Pancreas (tissue), 10 donors: Measurements from ENCODE around the gene NSG1. TPM values are rescaled to one million over a fixed set of nuclear protein-coding genes. Genes with fewer than 3 reads are reported as not detected.

ENCODE experiments used
- ATAC-seq, 4 donors: fragments of 200-7000 bp; cut with Tn5 transposase; one replicate each; pipeline versions ENCODE4 v1.8.0 to v1.9.1; 2020; ENCODE audit warnings: mild to moderate bottlenecking in 4 of 4, moderate library complexity in 4 of 4
- DNase-seq, 6 donors: peaks; one replicate each; pipeline ENCODE4 v3.0.0-alpha.2; 2020
- FAIRE-seq: peaks from 2 replicates; lab custom pipeline; 2012; peaks lifted over from hg19 to GRCh38; lab: Jason Lieb, UNC
- H3K27ac ChIP-seq, 4 donors: fragments of 200-600 bp; sonication (generic); 1 replicate in 3 of 4; 2 replicates in 1 of 4; pipeline versions ENCODE4 v1.5.0 to v1.8.0; 2020
- H3K27me3 ChIP-seq, 4 donors: fragments of 200-600 bp; one replicate each; pipeline ENCODE4 v1.8.0; 2021
- H3K36me3 ChIP-seq, 3 donors: fragments of 200-600 bp; sonication (generic) in 1 of 3; one replicate each; pipeline versions ENCODE4 v1.5.0 to v1.8.0; 2020 to 2021
- H3K4me1 ChIP-seq, 3 donors: fragments of 200-600 bp; one replicate each; pipeline ENCODE4 v1.8.0; 2021
- H3K4me3 ChIP-seq, 4 donors: fragments of 200-600 bp; sonication (generic) in 2 of 4; one replicate each; pipeline versions ENCODE4 v1.5.0 to v1.8.0; 2020 to 2021
- H3K9me3 ChIP-seq, 4 donors: fragments of 200-600 bp; one replicate each; pipeline ENCODE4 v1.8.0; 2021
- CTCF ChIP-seq, 4 donors: fragments of 200-600 bp; sonication (generic) in 3 of 4; IDR thresholded peaks; one replicate each; pipeline versions ENCODE4 v1.5.0 to v1.8.0; 2021; ENCODE audit warnings: antibody characterized with exemption in 4 of 4
- WGBS, 2 donors: extraction: QIAGEN DNeasy Blood & Tissue Kit; methylation state at CpG; one replicate each; pipeline ENCODE4 v1.1.7; 2013; 5-methylcytosine and 5-hydroxymethylcytosine counted together
- intact Hi-C, 3 donors: fragments of 100-400 bp; cut with DNase I; formaldehyde crosslinking; loops; one replicate each; pipeline versions ENCODE4 v1.11.1 to v1.14.2; 2022
- polyA plus RNA-seq, 2 donors: library from polyadenylated mRNA; stranded (reverse); fragments of 200-250 nt; gene quantifications; one replicate each; pipeline ENCODE4 v1.2.3, GENCODE V29; 2013
- total RNA-seq, 6 donors: library from RNA; stranded (reverse); fragmentation: NEBNext Ultra II Directional in 4 of 6; extraction: Animal tissue kit (Norgen Biotek cat#: 25700) in 4 of 6; gene quantifications; one replicate each; pipeline versions ENCODE4 v1.2.1 to v1.2.4, GENCODE V29; 2021 to 2023
- donor health status: healthy with polysubstance abuse.
- donor health status: DM: no; HTN: no; CAD: no; lungs with moderate emphysema.
- donor health status: DM: no; HTN: no; CAD: no.
- donor health status: control.
- donor health status: control.
- donor health status: Bipolar disorder and iron deficiency.
- donor health status: DM: yes; HTN: yes; CAD: no.
- donor health status: DM: no; HTN: no; CAD: no.
- donor health status: DM: no; HTN: no; CAD: no.
- donor health status: DM: yes; HTN: yes; CAD: no.

Gene NSG1
- total and polyA plus RNA-seq, 8 donors = 0.28 to 10.1 (median 1.1) TPM

- FAIRE-seq (no peak), ATAC-seq (peak in 2 of 4 donors; percentile 38 to 42), DNase-seq (no peak)
- Histone ChIP-seq H3K27ac (peak overlapping the region in 1 of 4 donors; percentile 28), H3K9me3 (no peaks in the 10 kb centered on the region), H3K4me3 (no peak overlapping the region), H3K4me1 (no peaks in the 10 kb centered on the region), H3K27me3 (no peaks in the 10 kb centered on the region), H3K36me3 (peaks cover 6 to 50% (median 27%) of the 10 kb centered on the region in 3 donors)
- 78 to 86% methylated on average over 9 of the region's 9 CpGs for WGBS, 2 donors
- intact Hi-C loops = no loop called here
- TF ChIP-seq CTCF (IDR thresholded peaks at IDR 0.05) = no peak
Measured at GRCh38 chr4:4423706-4424498, 37.0 kb downstream of the NSG1 start.

- Histone ChIP-seq H3K36me3 (peaks cover 6 to 43% (median 23%) of the 10 kb centered on the region in 3 donors), H3K27ac (no peak overlapping the region), H3K27me3 (no peaks in the 10 kb centered on the region), H3K9me3 (no peaks in the 10 kb centered on the region), H3K4me1 (no peaks in the 10 kb centered on the region), H3K4me3 (no peak overlapping the region)
- no peak for DNase-seq
- TF ChIP-seq CTCF (IDR thresholded peaks at IDR 0.05) = no peak
- FAIRE-seq = no peak
- 88 to 94% methylated on average over 8 of the region's 8 CpGs for WGBS, 2 donors
- intact Hi-C loops = no loop called here
- ATAC-seq = no peak
Measured at GRCh38 chr4:4424499-4425115, 37.7 kb downstream of the NSG1 start.

GRCh38 chr4:4425119-4425690, 38.3 kb downstream of the NSG1 start:
- no peak for TF ChIP-seq CTCF (IDR thresholded peaks at IDR 0.05)
- intact Hi-C loops = no loop called here
- Histone ChIP-seq H3K9me3 (no peaks in the 10 kb centered on the region), H3K27me3 (no peaks in the 10 kb centered on the region), H3K4me1 (no peaks in the 10 kb centered on the region), H3K36me3 (peaks cover 6 to 37% (median 17%) of the 10 kb centered on the region in 3 donors), H3K4me3 (no peak overlapping the region), H3K27ac (no peak overlapping the region)
- 89 to 90% methylated on average over 13 of the region's 13 CpGs for WGBS, 2 donors
- ATAC-seq (no peak), FAIRE-seq (no peak), DNase-seq (no peak)

- Histone ChIP-seq H3K4me1 (no peaks in the 10 kb centered on the region), H3K27ac (no peak overlapping the region), H3K9me3 (no peaks in the 10 kb centered on the region), H3K4me3 (no peak overlapping the region), H3K36me3 (peaks cover 3 to 32% (median 13%) of the 10 kb centered on the region in 3 donors), H3K27me3 (no peaks in the 10 kb centered on the region)
- FAIRE-seq (no peak), DNase-seq (no peak), ATAC-seq (no peak)
- TF ChIP-seq CTCF (IDR thresholded peaks at IDR 0.05) = no peak
- WGBS, 2 donors = 90 to 94% methylated on average over 7 of the region's 7 CpGs
- intact Hi-C loops = no loop called here
Measured at GRCh38 chr4:4425696-4426095, 38.8 kb downstream of the NSG1 start.
